Effector memory CD4-positive, alpha-beta T cell (primary cell): ENCODE results near the gene APEH.

ENCODE experiments used
- DNase-seq, 3 donors: peaks; one replicate each; pipeline ENCODE4 v3.0.0-alpha.2; 2020
- H3K27ac ChIP-seq: 2 replicates; pipeline ENCODE4 v1.7.0; 2013; ENCODE audit warnings: mild to moderate bottlenecking, low read length, moderate library complexity; ENCODE audit not compliant: insufficient read depth, poor library complexity, severe bottlenecking
- H3K27me3 ChIP-seq: replicated peaks from 2 replicates; pipeline ENCODE4 v1.7.0; 2013; ENCODE audit warnings: mild to moderate bottlenecking, low read length; ENCODE audit not compliant: insufficient read depth, control insufficient read depth, poor library complexity, severe bottlenecking
- H3K36me3 ChIP-seq: 2 replicates; pipeline ENCODE4 v1.7.0; 2013; ENCODE audit warnings: mild to moderate bottlenecking, low read length, moderate library complexity; ENCODE audit not compliant: control insufficient read depth, insufficient read depth
- H3K4me1 ChIP-seq: 2 replicates; pipeline ENCODE4 v1.7.0; 2013; ENCODE audit warnings: low read length, mild to moderate bottlenecking; ENCODE audit not compliant: control insufficient read depth, insufficient read depth, poor library complexity, severe bottlenecking
- H3K4me3 ChIP-seq: 2 replicates; pipeline ENCODE4 v1.7.0; 2013; ENCODE audit warnings: low read length, low read depth, mild to moderate bottlenecking; ENCODE audit not compliant: insufficient read depth, poor library complexity, severe bottlenecking
- H3K9me3 ChIP-seq: 2 replicates; pipeline ENCODE4 v1.7.0; 2013; ENCODE audit warnings: mild to moderate bottlenecking, low read length, moderate library complexity; ENCODE audit not compliant: control insufficient read depth

APEH gene

GRCh38 chr3:49723628-49724551 lies 49.7 kb downstream of the APEH start, which contains the start of gene GMPPB:
Gene GMPPB (minus strand): TSS chr3:49723951. CDS start chr3:49723726, 225 bp downstream.
- peak within 1 kb of the TSS; percentile 91 for H3K4me3 ChIP-seq
- H3K27me3 ChIP-seq = no peaks in the 10 kb centered on the region
- DNase-seq = peak; percentile 87 to 90 (median 88)
- peak within 1 kb of the TSS; percentile 95 for H3K27ac ChIP-seq
- peaks cover 27% of the 10 kb centered on the region for H3K36me3 ChIP-seq
- peaks cover 17% of the 10 kb centered on the region for H3K4me1 ChIP-seq
- no peaks in the 10 kb centered on the region for H3K9me3 ChIP-seq

DNA sequence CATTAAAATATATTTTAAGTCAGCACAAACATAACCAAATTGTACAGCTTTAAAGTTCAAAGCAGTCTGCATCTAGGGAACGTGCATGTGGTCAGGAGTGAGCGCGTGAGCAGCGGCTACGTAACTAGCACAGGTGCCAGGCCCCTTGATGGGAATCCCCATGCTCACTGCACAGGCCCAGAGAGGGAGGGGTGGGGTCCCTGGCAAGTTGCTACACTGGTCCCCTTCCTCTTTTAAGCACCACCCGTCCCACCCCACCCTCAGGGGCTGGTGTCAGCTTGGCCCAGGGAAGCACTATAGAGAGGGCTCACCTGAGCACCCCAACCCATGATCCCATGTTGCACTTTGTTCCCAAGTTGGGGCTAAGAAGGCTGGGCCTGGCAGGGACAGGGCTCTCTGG lies 50.4 kb downstream of the APEH start:
- Histone ChIP-seq H3K36me3 (peaks cover 27% of the 10 kb centered on the region), H3K27ac (peak overlapping the region; percentile 95), H3K4me1 (peaks cover 14% of the 10 kb centered on the region), H3K27me3 (no peaks in the 10 kb centered on the region), H3K4me3 (peak overlapping the region; percentile 91), H3K9me3 (no peaks in the 10 kb centered on the region)
- DNase-seq = peak; percentile 27 to 42 (median 39)

- Histone ChIP-seq H3K4me3 (no peak overlapping the region), H3K36me3 (peaks cover 24% of the 10 kb centered on the region), H3K9me3 (no peaks in the 10 kb centered on the region), H3K27ac (peak overlapping the region; percentile 95), H3K4me1 (peaks cover 14% of the 10 kb centered on the region), H3K27me3 (no peaks in the 10 kb centered on the region)
- DNase-seq = no peak
These were observed 51.9 kb downstream of the APEH start for GRCh38 chr3:49725906-49726681.

DNA sequence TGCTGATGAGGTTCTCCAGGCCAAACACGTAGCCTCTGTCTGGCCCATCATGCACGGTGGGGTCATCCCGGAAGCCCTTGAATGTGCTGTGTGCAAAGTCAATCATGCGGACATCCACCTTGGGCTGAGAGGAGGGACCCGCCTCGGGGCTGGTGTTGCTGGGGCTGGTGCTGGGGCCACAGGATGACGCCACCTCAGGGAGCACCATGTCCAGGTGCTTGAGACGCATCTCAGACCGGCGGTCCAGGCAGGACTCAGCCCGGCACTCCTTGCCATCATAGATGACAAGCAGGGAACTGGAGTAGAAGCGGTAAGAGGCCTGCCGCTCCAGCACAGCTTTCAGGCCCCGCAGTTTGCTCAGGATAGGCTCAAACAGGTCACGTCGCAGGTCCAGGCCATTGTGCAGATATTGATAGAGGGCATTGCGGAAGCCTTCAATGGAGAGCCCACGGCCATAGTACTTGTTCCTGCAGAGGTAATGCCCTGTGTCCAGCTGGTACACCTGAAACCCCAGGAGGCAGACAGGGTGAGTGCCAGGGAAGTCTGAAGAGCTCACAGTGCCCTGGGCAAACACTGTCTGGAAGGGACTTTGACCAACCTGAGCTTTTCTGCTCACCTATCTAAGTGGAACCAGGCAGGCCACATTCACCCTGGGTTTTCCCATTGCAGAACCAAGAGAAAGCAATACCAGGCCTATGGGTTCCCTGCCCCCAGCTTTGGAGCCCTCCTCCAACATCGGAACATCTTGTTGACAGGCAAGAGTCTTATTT lies 53.2 kb downstream of the APEH start:
- DNase-seq = no peak
- Histone ChIP-seq H3K9me3 (no peaks in the 10 kb centered on the region), H3K36me3 (peaks cover 18% of the 10 kb centered on the region), H3K4me1 (peaks cover 14% of the 10 kb centered on the region), H3K27me3 (no peaks in the 10 kb centered on the region), H3K4me3 (no peak overlapping the region), H3K27ac (no peak overlapping the region)

DNA sequence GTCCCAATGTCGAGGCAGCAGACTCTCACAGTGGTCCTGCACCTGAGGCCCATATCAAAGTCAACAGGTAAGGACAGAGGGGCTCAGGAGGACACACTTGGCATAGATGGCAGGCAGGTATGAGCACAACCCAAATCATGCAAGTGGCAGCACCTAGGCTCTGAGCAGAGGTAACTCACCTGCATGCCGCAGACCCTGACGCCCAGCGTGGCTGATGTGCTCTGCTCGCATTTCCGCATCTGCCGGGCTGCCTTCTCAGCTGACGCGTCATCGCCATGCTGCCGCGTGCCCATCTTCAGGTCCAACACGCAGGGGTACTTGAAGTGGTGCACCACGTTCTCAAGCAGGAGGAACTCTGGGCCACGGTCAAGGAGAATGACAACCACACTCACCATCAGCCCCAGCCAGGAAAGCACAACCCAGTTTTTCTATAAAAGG lies 53.8 kb downstream of the APEH start:
- DNase-seq = no peak
- H3K4me3 ChIP-seq = no peak overlapping the region
- no peaks in the 10 kb centered on the region for H3K27me3 ChIP-seq
- H3K4me1 ChIP-seq = peaks cover 8% of the 10 kb centered on the region
- no peak overlapping the region for H3K27ac ChIP-seq
- no peaks in the 10 kb centered on the region for H3K9me3 ChIP-seq
- H3K36me3 ChIP-seq = peaks cover 21% of the 10 kb centered on the region

DNA sequence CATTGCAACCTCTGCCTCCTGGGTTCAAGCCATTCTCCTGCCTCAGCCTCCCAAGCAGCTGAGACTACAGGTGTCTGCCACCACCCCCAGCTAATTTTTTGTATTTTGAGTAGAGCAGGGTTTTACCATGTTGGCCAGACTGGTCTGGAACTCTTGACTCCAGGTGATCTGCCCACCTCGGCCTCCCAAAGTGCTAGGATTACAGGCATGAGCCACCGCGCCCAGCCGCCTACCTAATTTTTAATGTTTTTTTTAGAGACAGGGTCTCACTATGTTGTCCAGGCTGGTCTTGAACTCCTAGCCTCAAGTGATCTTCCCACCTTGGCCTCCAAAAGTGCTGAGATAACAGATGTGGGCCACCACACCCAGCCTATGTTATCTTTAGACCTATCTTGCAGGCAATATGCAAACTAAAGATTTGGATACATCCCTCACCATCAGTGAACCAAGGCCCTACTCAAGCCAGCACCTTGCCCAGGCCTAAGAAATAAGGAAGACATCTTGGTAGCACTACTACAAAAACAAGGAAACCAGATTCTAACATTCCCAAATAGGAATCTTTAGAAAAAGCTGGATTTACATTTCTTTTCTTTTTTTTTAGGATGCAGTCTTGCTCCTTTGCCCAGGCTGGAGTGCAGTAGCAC lies 55.9 kb downstream of the APEH start:
- Histone ChIP-seq H3K27ac (no peak overlapping the region), H3K27me3 (no peaks in the 10 kb centered on the region), H3K4me1 (no peaks in the 10 kb centered on the region), H3K9me3 (no peaks in the 10 kb centered on the region), H3K36me3 (peaks cover 37% of the 10 kb centered on the region), H3K4me3 (no peak overlapping the region)
- DNase-seq = no peak

DNA sequence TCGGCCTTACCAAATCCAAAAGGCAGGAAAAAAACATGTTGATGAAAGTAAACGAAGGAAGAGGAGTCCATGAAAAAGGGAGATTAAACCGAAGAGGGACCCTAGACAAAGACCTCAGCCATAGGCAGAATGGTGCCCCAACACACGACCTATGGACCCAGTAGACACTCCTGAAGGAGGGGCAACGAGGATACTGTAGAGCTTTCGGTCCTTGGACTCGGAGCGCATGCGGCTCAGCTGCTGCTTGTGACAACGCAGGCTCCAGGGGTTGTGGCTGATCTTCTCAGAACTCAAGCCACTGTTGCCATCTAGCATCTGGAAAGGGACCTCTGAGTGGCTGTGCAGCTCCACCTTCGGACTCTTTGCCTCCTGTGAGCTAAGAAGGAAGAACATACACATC lies 58.4 kb downstream of the APEH start:
- H3K27me3 ChIP-seq = no peaks in the 10 kb centered on the region
- DNase-seq = no peak
- no peak overlapping the region for H3K27ac ChIP-seq
- no peak overlapping the region for H3K4me3 ChIP-seq
- no peaks in the 10 kb centered on the region for H3K4me1 ChIP-seq
- H3K9me3 ChIP-seq = no peaks in the 10 kb centered on the region
- peaks cover 43% of the 10 kb centered on the region for H3K36me3 ChIP-seq

DNA sequence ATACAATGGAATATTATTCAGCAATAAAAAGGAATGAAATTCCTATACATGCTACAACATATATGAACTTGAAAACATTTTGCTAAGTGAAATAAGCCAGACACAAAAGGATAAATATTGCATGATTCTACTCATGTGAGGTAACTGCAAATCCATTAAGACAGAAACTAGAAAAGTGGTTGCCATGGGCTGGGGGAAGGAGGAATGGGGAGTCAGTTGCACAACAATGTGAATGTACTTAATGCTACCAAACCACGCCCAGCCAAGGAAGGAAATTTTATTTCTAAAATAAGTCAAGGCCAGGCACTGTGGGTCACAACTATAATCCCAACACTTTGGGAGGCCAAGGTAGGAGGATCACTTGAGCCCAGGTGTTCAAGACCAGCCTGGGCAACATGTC lies 59.4 kb downstream of the APEH start:
- Histone ChIP-seq H3K4me1 (no peaks in the 10 kb centered on the region), H3K36me3 (peaks cover 47% of the 10 kb centered on the region), H3K27ac (no peak overlapping the region), H3K4me3 (no peak overlapping the region), H3K27me3 (no peaks in the 10 kb centered on the region), H3K9me3 (no peaks in the 10 kb centered on the region)
- no peak for DNase-seq
